ENCODE results near the gene DPF3.

Gene DPF3

DNA sequence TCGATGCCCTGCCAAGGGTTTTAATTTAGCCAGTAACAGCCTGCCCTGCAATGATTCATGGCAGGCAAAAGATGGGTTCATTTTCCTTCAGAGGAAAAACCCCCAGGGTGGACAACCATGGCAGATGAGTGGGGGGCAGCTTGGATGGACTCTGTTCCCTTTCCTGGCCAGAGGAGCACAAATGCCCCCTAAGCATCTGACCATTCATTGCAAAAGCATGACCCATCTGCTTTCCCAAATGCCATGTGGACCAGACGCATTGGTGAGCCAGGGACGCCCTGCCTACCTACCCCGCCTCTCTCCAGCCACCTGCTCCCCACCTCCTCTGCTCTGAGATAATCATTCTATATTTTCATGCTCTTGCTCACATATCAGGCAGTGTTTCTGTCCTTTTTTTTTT, 281.9 kb downstream of the DPF3 start:
- TF ChIP-seq, protein P1, sequence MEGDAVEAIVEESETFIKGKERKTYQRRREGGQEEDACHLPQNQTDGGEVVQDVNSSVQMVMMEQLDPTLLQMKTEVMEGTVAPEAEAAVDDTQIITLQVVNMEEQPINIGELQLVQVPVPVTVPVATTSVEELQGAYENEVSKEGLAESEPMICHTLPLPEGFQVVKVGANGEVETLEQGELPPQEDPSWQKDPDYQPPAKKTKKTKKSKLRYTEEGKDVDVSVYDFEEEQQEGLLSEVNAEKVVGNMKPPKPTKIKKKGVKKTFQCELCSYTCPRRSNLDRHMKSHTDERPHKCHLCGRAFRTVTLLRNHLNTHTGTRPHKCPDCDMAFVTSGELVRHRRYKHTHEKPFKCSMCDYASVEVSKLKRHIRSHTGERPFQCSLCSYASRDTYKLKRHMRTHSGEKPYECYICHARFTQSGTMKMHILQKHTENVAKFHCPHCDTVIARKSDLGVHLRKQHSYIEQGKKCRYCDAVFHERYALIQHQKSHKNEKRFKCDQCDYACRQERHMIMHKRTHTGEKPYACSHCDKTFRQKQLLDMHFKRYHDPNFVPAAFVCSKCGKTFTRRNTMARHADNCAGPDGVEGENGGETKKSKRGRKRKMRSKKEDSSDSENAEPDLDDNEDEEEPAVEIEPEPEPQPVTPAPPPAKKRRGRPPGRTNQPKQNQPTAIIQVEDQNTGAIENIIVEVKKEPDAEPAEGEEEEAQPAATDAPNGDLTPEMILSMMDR (IDR thresholded peaks at IDR 0.05) = no peak

DNA sequence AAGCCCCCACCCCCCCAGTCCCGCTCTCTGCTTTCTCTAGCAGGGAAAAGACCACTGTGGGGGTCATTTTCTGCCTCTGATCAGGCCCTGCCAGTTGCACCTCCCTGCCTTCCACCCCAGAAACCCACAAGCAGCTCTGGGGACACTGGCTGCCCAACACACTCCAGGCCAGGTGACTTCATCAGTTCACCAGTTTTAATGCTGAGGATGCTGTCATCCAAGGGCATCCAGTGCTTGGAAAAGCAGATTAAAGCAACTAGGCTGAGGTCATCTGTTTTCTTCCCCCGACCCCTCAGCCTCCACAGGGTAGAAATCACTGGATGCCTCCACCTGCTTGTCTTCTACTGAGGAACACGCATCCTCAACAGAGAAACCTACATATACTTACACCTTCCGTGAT, 282.4 kb downstream of the DPF3 start:
- TF ChIP-seq, protein P1 (IDR thresholded peaks at IDR 0.05) = no peak

DNA sequence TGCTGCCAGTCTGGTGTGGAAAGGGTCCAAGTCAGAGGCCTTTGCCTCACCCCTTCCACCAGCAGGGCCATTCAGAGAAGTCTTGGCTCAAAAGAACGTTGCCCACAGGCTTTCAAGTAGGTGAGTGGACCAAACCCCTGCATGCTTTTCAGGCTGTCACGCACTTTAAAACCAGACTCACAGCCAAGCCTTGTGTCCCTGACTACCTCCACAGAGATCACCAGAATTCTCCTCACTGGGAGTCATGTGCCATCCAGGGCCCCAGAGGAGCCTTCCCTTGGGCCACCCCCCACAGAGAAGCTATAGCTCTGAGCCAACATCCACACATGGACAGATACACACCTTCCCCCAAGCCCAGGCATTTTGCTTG, 283.1 kb downstream of the DPF3 start:
- TF ChIP-seq, protein P1 (IDR thresholded peaks at IDR 0.05) = no peak

DNA sequence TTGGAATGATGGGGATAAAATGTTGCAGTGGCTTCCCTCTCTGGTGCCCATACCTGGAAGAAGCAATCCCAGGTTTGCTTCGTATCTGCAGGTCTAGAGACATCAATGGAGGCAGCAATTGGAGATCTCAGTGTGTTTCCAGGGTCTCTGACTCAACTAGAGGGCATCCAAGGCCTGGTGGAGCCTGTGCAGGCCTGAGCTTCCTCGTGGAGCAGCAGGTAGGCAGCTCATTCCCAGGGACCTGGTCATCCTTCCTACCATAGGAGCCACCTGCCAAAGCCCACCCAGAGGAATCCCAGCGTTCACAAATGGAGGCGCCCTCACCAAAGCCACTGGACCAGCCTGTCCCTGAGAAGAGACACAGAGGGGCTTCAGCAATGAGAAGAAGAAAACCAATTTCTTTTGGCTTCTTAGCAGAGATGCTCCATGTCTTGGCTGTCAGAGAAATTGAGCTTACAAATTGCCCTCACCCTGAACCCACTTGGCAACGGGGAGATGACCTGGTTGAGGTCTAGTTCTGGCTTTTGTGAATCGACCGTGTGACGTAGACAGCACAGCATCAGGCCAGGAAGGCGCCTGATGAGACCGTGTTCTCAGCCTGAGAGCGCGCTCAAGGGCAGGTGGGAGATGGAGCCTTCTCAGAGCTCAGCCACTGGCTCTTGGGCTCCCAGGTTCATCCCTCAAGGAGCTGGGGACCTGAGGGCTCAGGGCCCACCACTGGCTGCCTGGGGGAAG, 283.6 kb downstream of the DPF3 start:
- TF ChIP-seq, protein P1 (IDR thresholded peaks at IDR 0.05) = no peak

DNA sequence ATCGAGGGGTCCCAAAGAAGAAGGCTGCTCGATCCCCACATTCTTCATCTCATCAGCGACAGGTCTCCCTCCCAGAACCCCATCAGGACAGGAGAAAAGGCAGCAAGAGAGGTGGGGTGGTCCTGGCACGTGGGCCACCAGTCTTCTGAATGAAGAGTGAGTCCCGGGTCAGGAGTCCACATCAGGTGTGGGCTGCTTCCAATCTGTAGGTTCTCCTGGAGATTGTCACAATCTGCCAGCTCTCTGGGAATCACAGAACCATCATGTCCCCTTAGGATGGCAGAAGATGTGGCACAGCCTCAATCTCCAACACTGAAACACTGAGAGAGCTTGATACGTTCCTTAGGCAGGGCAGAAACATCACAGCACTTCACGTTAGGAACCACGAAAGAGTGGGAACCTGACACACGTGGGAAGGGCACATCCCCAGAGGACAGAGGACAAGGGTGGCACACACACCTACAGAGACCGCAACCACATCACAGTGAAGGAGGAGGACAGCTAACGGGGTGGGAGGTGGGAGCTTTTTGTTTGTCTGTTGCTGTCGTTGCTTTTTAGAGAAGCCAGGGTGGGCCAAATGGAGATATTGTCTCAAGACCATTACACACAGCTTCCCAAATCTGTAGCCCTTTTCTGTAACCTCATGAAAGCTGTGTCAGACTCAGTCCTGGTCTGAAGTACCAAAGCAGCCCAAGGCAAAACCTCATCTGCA, 284.5 kb downstream of the DPF3 start:
- TF ChIP-seq, protein P1 (IDR thresholded peaks at IDR 0.05) = no peak

DNA sequence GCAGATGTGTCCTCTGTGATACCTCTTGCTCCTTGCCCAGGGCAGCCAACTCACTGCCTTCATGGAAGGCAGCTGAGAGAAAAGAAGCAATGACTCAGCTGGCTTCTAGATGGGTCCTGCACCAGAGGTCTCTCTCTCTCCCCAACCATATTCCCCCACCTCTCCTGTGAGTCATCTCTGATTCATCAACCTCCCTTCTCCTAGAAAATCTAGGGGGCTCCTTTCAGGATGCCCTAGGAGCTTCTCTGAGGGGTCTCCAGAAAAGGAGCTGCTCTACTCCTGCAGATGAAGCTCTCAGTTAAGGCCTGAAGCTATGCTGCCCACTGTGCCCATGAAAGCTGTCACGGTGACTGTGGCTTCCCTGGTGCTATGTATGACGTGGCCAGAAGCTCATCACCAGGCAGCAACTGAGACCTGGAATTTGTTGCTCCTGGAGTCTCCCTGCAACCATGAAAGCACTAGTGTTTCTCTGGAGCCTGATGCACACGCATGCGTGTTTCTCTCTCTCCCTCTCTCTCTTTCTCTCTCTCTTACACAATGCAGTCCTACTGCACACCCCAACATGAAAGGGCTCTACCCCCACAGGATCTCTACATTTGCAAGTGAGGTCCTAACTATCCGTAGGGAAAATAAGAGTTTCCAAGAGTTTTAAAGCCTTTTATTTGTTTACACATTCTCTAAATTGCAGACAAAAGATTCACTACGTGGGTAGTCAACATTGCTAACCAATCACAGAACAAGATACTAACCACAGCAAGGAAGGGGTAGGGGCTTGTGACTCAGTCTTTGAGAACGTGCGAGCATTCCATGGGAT, 285.3 kb downstream of the DPF3 start:
- TF ChIP-seq, protein P1 (IDR thresholded peaks at IDR 0.05) = no peak

DNA sequence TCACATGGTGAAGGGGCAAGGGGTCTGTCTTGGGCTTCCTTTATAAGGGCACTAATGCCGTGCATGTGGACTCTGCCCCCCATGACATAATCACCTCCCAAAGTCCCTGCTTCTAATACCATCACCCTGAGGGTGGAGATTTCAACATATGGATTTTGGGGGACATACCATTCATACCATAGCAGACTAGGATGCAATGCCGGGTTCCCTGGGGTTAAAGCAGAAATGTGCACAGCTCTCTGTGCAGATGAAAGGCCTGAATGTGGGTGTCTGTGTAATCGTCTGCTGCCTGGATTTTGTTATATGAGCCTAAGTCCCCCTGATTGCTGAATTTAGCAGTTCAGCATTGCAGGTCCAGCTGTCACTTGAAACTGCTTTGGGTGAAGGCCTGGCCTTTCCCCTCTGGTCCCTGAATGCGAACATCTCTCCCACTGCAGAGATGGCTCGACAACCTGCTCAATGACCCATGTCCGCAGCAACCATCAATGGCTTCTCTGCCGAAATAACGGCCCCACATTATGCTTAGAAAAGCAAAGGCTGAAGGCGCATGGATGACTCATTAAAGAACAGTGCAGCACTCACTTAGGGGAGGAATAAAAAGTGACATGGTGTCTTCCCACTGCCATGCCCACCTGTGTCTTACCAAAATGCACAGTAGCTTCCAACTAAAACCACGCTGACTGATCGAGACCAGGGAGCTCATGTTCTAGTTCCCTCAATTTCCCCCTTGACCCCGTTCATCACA, 286.3 kb downstream of the DPF3 start:
- TF ChIP-seq, protein P1 (IDR thresholded peaks at IDR 0.05) = no peak

Measured in LNCAP (cell line).